OCI-LY7 (cell line): ENCODE data around the gene CATSPERE. TPM values are rescaled to one million over a fixed set of nuclear protein-coding genes. Genes with fewer than 3 reads are reported as not detected.

Source experiments
- BruUV-seq: library from RNA; stranded (reverse); fragments of 400-500 nt; replicated peaks from 2 replicates; lab custom pipeline; 2021; lab: Mats Ljungman, UMichigan
- CTCF ChIA-PET: fragments of 300-600 bp; sonication (Branson Sonifier 250); formaldehyde crosslinking; loops from one replicate; lab custom pipeline; 2022; ENCODE audit warnings: antibody characterized with exemption; ENCODE audit not compliant: unreplicated experiment; lab: Charles Lee
- POLR2A ChIA-PET: fragments of 300-600 bp; sonication (Branson Sonifier 250); formaldehyde crosslinking; loops from one replicate; lab custom pipeline; 2022; ENCODE audit warnings: antibody characterized with exemption; lab: Charles Lee
- DNase-seq: peaks from one replicate; pipeline ENCODE4 v3.0.0-alpha.2; 2015; ENCODE audit warnings: low spot score
- H2AFZ ChIP-seq: fragments of 200-600 bp; sonication (generic), shearing (Covaris generic); 2 replicates; pipeline ENCODE4 v1.6.1; 2014; ENCODE audit warnings: mild to moderate bottlenecking, antibody characterized with exemption, low read length, moderate library complexity
- H3K27ac ChIP-seq: fragments of 200-600 bp; sonication (generic); 2 replicates; pipeline ENCODE4 v1.5.1; 2014; ENCODE audit warnings: mixed run types, low read depth, mild to moderate bottlenecking, moderate library complexity, low read length, inconsistent platforms; ENCODE audit not compliant: poor library complexity, severe bottlenecking
- H3K36me3 ChIP-seq: fragments of 200-600 bp; sonication (generic); 2 replicates; pipeline ENCODE4 v1.6.1; 2014; ENCODE audit warnings: mild to moderate bottlenecking, antibody characterized with exemption, low read length, moderate library complexity, mixed read lengths; ENCODE audit not compliant: insufficient read depth
- H3K4me1 ChIP-seq: fragments of 200-600 bp; sonication (generic); 2 replicates; pipeline ENCODE4 v1.5.1; 2014; ENCODE audit warnings: mild to moderate bottlenecking, low read length; ENCODE audit not compliant: insufficient read depth, poor library complexity, severe bottlenecking
- H3K4me2 ChIP-seq: fragments of 200-600 bp; sonication (generic); 2 replicates; pipeline ENCODE4 v1.6.1; 2014; ENCODE audit warnings: mild to moderate bottlenecking, low read length
- H3K4me3 ChIP-seq: fragments of 200-600 bp; sonication (generic); 2 replicates; pipeline ENCODE4 v1.5.1; 2014; ENCODE audit warnings: mild to moderate bottlenecking, low read depth, low read length; ENCODE audit not compliant: poor library complexity, severe bottlenecking
- H3K79me2 ChIP-seq: fragments of 200-600 bp; sonication (generic); 2 replicates; pipeline ENCODE4 v1.6.1; 2016; ENCODE audit warnings: low read depth, mild to moderate bottlenecking, low read length, moderate library complexity, mixed read lengths; ENCODE audit not compliant: insufficient read depth
- H3K9me2 ChIP-seq: fragments of 200-600 bp; sonication (generic); 2 replicates; pipeline ENCODE4 v1.6.1; 2016; ENCODE audit warnings: mild to moderate bottlenecking, low read length, mixed read lengths; ENCODE audit not compliant: insufficient read depth
- H3K9me3 ChIP-seq: fragments of 200-600 bp; sonication (generic); 2 replicates; pipeline ENCODE4 v1.6.1; 2014; ENCODE audit warnings: mild to moderate bottlenecking, mixed run types, low read length, mixed read lengths
- H4K20me1 ChIP-seq: fragments of 200-600 bp; sonication (generic); 2 replicates; pipeline ENCODE4 v1.6.1; 2014; ENCODE audit warnings: mild to moderate bottlenecking, antibody characterized with exemption, low read length, moderate library complexity, mixed read lengths; ENCODE audit not compliant: insufficient read depth
- CTCF ChIP-seq: fragments of 200-600 bp; sonication (generic); conservative IDR thresholded peaks from 2 replicates; pipeline ENCODE4 v1.5.1; 2014; ENCODE audit warnings: mild to moderate bottlenecking, antibody characterized with exemption, low read length, moderate library complexity, mixed read lengths
- EZH2phosphoT487 ChIP-seq: fragments of 200-600 bp; sonication (generic); IDR thresholded peaks from 2 replicates; pipeline ENCODE4 v1.6.1; 2018; ENCODE audit warnings: low read depth, borderline replicate concordance, mild to moderate bottlenecking, mixed run types, antibody characterized with exemption, low read length, moderate library complexity, mixed read lengths
- intact Hi-C: fragments of 100-400 bp; cut with micrococcal nuclease; formaldehyde crosslinking; loops from one replicate; pipeline ENCODE4 v1.10.0; 2022; ENCODE audit not compliant: unreplicated experiment
- total RNA-seq, 2 experiments: library from RNA; depleted of rRNA in 1 of 2; stranded (reverse); fragments of >200 nt in 1 of 2; shearing (Covaris generic) in 1 of 2; gene quantifications; 2 replicates each; pipeline ENCODE4 v1.2.3, GENCODE V29; 2014 to 2022

Gene CATSPERE
- total RNA-seq, 2 experiments from 2014 or later: 0.41 to 1.1 TPM

GRCh38 chr1:244450597-244451538, 10.2 kb upstream of the CATSPERE start:
- H4K20me1 ChIP-seq: peaks cover 27% of the 10 kb centered on the region
- DNase-seq: peak; percentile 63
- TF ChIP-seq EZH2phosphoT487 (no peak), CTCF (no peak)
- peaks cover 41% of the 10 kb centered on the region for H3K4me1 ChIP-seq
- BruUV-seq: no TSS peak
- ChIA-PET CTCF (interaction anchor here (0.9 kb wide), 1 partner anchor 9 kb away, joined by 3 read pairs; no protein-coding TSS in a partner anchor), POLR2A (interaction anchor here (0.7 to 2.8 kb wide), 5 partner anchors 9 to 201 kb away, joined by 3 to 11 read pairs (median 4); no protein-coding TSS in a partner anchor)
- peaks cover 55% of the 10 kb centered on the region for H3K79me2 ChIP-seq
- peaks cover 14% of the 10 kb centered on the region; the same call in 1 of the 2 replicates for H3K9me3 ChIP-seq
- peak overlapping the region; percentile 98 for H3K4me3 ChIP-seq
- intact Hi-C loops: loop anchor here (5.0 to 10.0 kb wide), 3 partner anchors 156 to 521 kb away; no protein-coding TSS in a partner anchor
- peak overlapping the region; percentile 52; the same call in 1 of the 2 replicates for H2AFZ ChIP-seq
- H3K9me2 ChIP-seq: no peaks in the 10 kb centered on the region
- peak overlapping the region; percentile 92 for H3K4me2 ChIP-seq
- H3K27ac ChIP-seq: peak overlapping the region; percentile 85
- peaks cover 43% of the 10 kb centered on the region for H3K36me3 ChIP-seq

GRCh38 chr1:244451539-244451950, 9.5 kb upstream of the CATSPERE start, which contains the start of gene ADSS2:
ADSS2 (minus strand) TSS chr1:244451909; CDS start chr1:244451817, 92 bp downstream.
- peaks cover 48% of the 10 kb centered on the region for H3K79me2 ChIP-seq
- peak within 1 kb of the TSS; percentile 92 for H2AFZ ChIP-seq
- peaks cover 36% of the 10 kb centered on the region for H3K4me1 ChIP-seq
- H3K27ac ChIP-seq: peak within 1 kb of the TSS; percentile 85
- peaks cover 14% of the 10 kb centered on the region; the same call in 1 of the 2 replicates for H3K9me3 ChIP-seq
- H3K36me3 ChIP-seq: peaks cover 36% of the 10 kb centered on the region
- H3K4me2 ChIP-seq: peak within 1 kb of the TSS; percentile 92
- TF ChIP-seq CTCF (no peak), EZH2phosphoT487 (no peak)
- no peak for DNase-seq
- intact Hi-C loops: loop anchor here (5.0 to 10.0 kb wide), 3 partner anchors 157 to 521 kb away; no protein-coding TSS in a partner anchor
- H4K20me1 ChIP-seq: peaks cover 27% of the 10 kb centered on the region
- peak within 1 kb of the TSS; percentile 98 for H3K4me3 ChIP-seq
- POLR2A ChIA-PET: interaction anchor here (0.9 kb wide), 1 partner anchor 200 kb away, joined by 3 read pairs; no protein-coding TSS in a partner anchor
- CTCF ChIA-PET: interaction anchor here (0.9 kb wide), 1 partner anchor 10 kb away, joined by 3 read pairs; no protein-coding TSS in a partner anchor
- no peaks in the 10 kb centered on the region for H3K9me2 ChIP-seq
- BruUV-seq: no TSS peak
